Measurements from ENCODE around the gene ANKRD44.

DNA sequence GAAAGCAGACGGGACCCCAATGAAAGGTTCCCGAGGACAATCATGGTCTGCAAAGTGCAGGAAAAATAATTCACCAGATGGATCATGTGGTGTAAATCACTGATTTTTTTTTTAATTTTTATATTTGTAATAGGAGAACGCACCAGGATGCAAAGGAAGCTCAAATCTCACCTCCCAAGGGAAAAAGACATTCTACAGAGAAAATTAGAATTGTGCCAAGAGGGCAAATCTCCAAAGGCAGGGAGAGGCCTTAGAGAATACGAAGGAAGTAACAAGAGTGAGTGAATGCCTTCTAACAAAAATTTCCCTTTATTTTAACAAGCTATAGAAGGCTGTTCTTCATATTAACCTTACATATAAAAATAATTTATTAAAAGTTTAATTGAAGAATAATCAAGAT, 90.9 kb downstream of the ANKRD44 start:
- TF ChIP-seq, protein P1, sequence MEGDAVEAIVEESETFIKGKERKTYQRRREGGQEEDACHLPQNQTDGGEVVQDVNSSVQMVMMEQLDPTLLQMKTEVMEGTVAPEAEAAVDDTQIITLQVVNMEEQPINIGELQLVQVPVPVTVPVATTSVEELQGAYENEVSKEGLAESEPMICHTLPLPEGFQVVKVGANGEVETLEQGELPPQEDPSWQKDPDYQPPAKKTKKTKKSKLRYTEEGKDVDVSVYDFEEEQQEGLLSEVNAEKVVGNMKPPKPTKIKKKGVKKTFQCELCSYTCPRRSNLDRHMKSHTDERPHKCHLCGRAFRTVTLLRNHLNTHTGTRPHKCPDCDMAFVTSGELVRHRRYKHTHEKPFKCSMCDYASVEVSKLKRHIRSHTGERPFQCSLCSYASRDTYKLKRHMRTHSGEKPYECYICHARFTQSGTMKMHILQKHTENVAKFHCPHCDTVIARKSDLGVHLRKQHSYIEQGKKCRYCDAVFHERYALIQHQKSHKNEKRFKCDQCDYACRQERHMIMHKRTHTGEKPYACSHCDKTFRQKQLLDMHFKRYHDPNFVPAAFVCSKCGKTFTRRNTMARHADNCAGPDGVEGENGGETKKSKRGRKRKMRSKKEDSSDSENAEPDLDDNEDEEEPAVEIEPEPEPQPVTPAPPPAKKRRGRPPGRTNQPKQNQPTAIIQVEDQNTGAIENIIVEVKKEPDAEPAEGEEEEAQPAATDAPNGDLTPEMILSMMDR (IDR thresholded peaks at IDR 0.05), result no peak
- TF ChIP-seq ZFX (IDR thresholded peaks at IDR 0.05; ENCODE audit: borderline replicate concordance), result no peak

Measured in 22Rv1 (cell line).